ENCODE results near the gene NUP93. TPM values are rescaled to one million over a fixed set of nuclear protein-coding genes. Genes with fewer than 3 reads are reported as not detected.

The NUP93 gene
- total and polyA plus RNA-seq, 2 experiments from 2014 or later = 23.5 to 35.7 TPM

- WGBS (ENCODE audit: low lambda C conversion rate, missing lambda C conversion rate) = 87% methylated on average over 5 of the region's 5 CpGs
Observed at GRCh38 chr16:56771558-56772279, 41.8 kb downstream of the NUP93 start.

DNA sequence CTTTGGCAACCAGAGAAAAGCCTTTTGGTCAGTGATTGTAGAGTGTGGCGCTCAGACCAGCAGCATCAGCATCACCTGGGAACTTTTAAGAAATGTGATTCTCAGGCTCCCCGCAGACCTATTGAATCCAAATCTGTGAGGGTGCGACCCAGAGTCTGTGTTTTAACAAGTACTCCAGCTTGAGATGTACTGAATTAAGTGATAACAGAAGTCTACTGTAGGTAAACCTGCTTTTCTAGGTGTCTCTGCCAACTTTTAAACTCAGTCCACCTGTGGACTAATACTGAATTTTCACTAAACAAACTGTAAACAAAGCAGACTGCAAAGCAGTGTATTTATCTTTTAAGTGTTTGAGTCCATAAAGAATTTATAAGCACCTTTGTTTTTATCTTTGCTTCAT is 43.6 kb downstream of the NUP93 start:
- no peaks in the 10 kb centered on the region for H4K20me1 ChIP-seq (ENCODE audit: insufficient read depth, poor library complexity, severe bottlenecking)
- no peak overlapping the region for H2AFZ ChIP-seq
- no peaks in the 10 kb centered on the region for H3K27me3 ChIP-seq
- no peak for DNase-seq (ENCODE audit: low spot score)
- H3K9me2 ChIP-seq (replicated peaks; ENCODE audit: insufficient read depth) = no peaks in the 10 kb centered on the region
- peaks cover 9% of the 10 kb centered on the region for H3K4me1 ChIP-seq (ENCODE audit: insufficient read depth)
- H3K4me2 ChIP-seq = no peak overlapping the region
- TF ChIP-seq, protein P1, sequence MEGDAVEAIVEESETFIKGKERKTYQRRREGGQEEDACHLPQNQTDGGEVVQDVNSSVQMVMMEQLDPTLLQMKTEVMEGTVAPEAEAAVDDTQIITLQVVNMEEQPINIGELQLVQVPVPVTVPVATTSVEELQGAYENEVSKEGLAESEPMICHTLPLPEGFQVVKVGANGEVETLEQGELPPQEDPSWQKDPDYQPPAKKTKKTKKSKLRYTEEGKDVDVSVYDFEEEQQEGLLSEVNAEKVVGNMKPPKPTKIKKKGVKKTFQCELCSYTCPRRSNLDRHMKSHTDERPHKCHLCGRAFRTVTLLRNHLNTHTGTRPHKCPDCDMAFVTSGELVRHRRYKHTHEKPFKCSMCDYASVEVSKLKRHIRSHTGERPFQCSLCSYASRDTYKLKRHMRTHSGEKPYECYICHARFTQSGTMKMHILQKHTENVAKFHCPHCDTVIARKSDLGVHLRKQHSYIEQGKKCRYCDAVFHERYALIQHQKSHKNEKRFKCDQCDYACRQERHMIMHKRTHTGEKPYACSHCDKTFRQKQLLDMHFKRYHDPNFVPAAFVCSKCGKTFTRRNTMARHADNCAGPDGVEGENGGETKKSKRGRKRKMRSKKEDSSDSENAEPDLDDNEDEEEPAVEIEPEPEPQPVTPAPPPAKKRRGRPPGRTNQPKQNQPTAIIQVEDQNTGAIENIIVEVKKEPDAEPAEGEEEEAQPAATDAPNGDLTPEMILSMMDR (IDR thresholded peaks at IDR 0.05; ENCODE audit: poor library complexity) = no peak
- TF ChIP-seq EZH2 (IDR thresholded peaks at IDR 0.05; ENCODE audit: borderline replicate concordance) (no peak), EZH2phosphoT487 (IDR thresholded peaks at IDR 0.05; ENCODE audit: low read depth, severe bottlenecking, unreplicated experiment) (no peak)
- H3K36me3 ChIP-seq (replicated peaks; ENCODE audit: insufficient read depth, low read depth) = no peaks in the 10 kb centered on the region
- no peaks in the 10 kb centered on the region for H3K9me3 ChIP-seq (ENCODE audit: low read depth)
- WGBS (ENCODE audit: low lambda C conversion rate, missing lambda C conversion rate) = 95% methylated on average over 3 of the region's 3 CpGs
- H3K4me3 ChIP-seq = no peak overlapping the region
- H3K27ac ChIP-seq = no peak overlapping the region
- peaks cover 5% of the 10 kb centered on the region for H3K79me2 ChIP-seq

More at GRCh38 chr16:56771558-56772279, 41.8 kb downstream of the NUP93 start:
- Histone ChIP-seq H3K36me3 (replicated peaks; ENCODE audit: insufficient read depth, low read depth) (no peaks in the 10 kb centered on the region), H3K4me1 (ENCODE audit: insufficient read depth) (peaks cover 5% of the 10 kb centered on the region), H3K9me3 (ENCODE audit: low read depth) (no peaks in the 10 kb centered on the region), H3K4me2 (no peak overlapping the region), H3K4me3 (no peak overlapping the region), H3K79me2 (peaks cover 5% of the 10 kb centered on the region), H3K27ac (no peak overlapping the region), H2AFZ (no peak overlapping the region), H3K9me2 (replicated peaks; ENCODE audit: insufficient read depth) (no peaks in the 10 kb centered on the region), H4K20me1 (ENCODE audit: insufficient read depth, poor library complexity, severe bottlenecking) (no peaks in the 10 kb centered on the region), H3K27me3 (no peaks in the 10 kb centered on the region)
- no peak for TF ChIP-seq EZH2 (IDR thresholded peaks at IDR 0.05; ENCODE audit: borderline replicate concordance)
- no peak for TF ChIP-seq EZH2phosphoT487 (IDR thresholded peaks at IDR 0.05; ENCODE audit: low read depth, severe bottlenecking, unreplicated experiment)
- TF ChIP-seq, protein P1 (IDR thresholded peaks at IDR 0.05; ENCODE audit: poor library complexity) = no peak
- DNase-seq (ENCODE audit: low spot score) = no peak

DNA sequence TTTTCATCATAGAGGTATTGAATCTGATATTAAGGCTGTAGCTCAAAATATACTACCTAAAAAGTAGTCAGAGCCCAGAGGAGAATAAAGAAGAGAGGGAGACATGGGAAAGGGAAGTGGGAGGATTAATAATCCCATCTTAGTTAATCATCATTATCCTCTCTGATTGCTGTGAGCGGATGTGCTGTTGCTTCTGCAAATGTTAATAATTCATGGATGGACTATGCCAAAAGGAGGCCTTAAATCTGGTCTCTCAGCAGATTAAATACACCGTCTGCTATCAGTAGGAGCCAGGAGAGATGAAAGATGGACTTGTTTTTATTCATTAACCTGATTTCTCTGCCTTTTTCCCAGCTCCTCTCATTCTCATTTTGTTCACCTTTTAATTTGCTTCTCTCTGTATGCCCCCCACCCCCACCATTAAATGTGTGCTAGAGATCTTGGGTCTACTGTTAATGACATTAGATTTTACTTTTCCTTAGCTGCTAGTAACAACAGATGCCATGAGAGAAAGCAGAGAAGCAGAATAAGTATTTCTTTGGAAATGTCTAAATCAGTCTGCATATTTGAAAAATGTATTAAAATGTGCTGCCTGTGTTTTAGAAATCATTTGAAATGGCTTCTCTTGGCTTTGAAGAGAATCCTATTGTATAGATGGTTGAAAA is 44.2 kb downstream of the NUP93 start:
- H3K4me2 ChIP-seq = no peak overlapping the region
- H3K9me2 ChIP-seq (replicated peaks; ENCODE audit: insufficient read depth) = no peaks in the 10 kb centered on the region
- no peak overlapping the region for H3K4me3 ChIP-seq
- no peak overlapping the region for H3K27ac ChIP-seq
- H3K9me3 ChIP-seq (ENCODE audit: low read depth) = no peaks in the 10 kb centered on the region
- no peak for DNase-seq (ENCODE audit: low spot score)
- H2AFZ ChIP-seq = no peak overlapping the region
- H3K27me3 ChIP-seq = no peaks in the 10 kb centered on the region
- H3K79me2 ChIP-seq = peaks cover 5% of the 10 kb centered on the region
- no peak for TF ChIP-seq EZH2phosphoT487 (IDR thresholded peaks at IDR 0.05; ENCODE audit: low read depth, severe bottlenecking, unreplicated experiment)
- TF ChIP-seq, protein P1 (IDR thresholded peaks at IDR 0.05; ENCODE audit: poor library complexity) = no peak
- no peak for TF ChIP-seq EZH2 (IDR thresholded peaks at IDR 0.05; ENCODE audit: borderline replicate concordance)
- no peaks in the 10 kb centered on the region for H3K36me3 ChIP-seq (replicated peaks; ENCODE audit: insufficient read depth, low read depth)
- peaks cover 9% of the 10 kb centered on the region for H3K4me1 ChIP-seq (ENCODE audit: insufficient read depth)
- H4K20me1 ChIP-seq (ENCODE audit: insufficient read depth, poor library complexity, severe bottlenecking) = no peaks in the 10 kb centered on the region
- 75% methylated on average over 2 of the region's 2 CpGs for WGBS (ENCODE audit: low lambda C conversion rate, missing lambda C conversion rate)

All from hepatocyte (in vitro differentiated cells).